B cell (primary cell): ENCODE results near the gene URAD. TPM values are rescaled to one million over a fixed set of nuclear protein-coding genes. Genes with fewer than 3 reads are reported as not detected.
"Not testable (repeated sequence)": the region's sequence is repeated elsewhere in the genome, so short reads cannot be mapped to it uniquely, and the experiment has no call there.

Experiments
- ATAC-seq: fragments of 200-7000 bp; cut with Tn5 transposase; one replicate; pipeline ENCODE4 v1.10.0; 2021; ENCODE audit warnings: low read depth, mild to moderate bottlenecking, moderate number of reproducible peaks, moderate library complexity
- CTCF ChIA-PET: fragments of 350-600 bp; sonication (Branson Sonifier 250); formaldehyde crosslinking; loops from one replicate; lab custom pipeline; 2021; ENCODE audit warnings: antibody characterized with exemption, inconsistent platforms; lab: Charles Lee
- POLR2A ChIA-PET: fragments of 350-600 bp; sonication (Branson Sonifier 250); formaldehyde crosslinking; loops from one replicate; lab custom pipeline; 2021; ENCODE audit warnings: antibody characterized with exemption; lab: Charles Lee
- DNase-seq: peaks from one replicate; pipeline ENCODE4 v3.0.0; 2013
- H2AFZ ChIP-seq: 2 replicates; pipeline ENCODE4 v1.6.1; 2012; ENCODE audit warnings: mild to moderate bottlenecking, low read depth, low read length; ENCODE audit not compliant: insufficient read depth, poor library complexity, severe bottlenecking
- H3K27ac ChIP-seq, 2 donors: 1 replicate in 1 of 2; 2 replicates in 1 of 2; pipeline ENCODE4 v1.5.1; 2012 to 2013; ENCODE audit warnings: low read length in 2 of 2, mild to moderate bottlenecking in 2 of 2, moderate library complexity in 1 of 2
- H3K27me3 ChIP-seq, 4 experiments: fragments of 200-600 bp in 1 of 4; sonication (generic) in 1 of 4; replicated peaks in 1 of 4; 1 replicate in 2 of 4; 2 replicates in 2 of 4; pipeline versions ENCODE4 v1.6.1 to v1.7.0; 2013 to 2016; ENCODE audit warnings: low read length in 3 of 4, mild to moderate bottlenecking in 2 of 4, mixed read lengths in 1 of 4, moderate library complexity in 1 of 4; ENCODE audit not compliant: insufficient read depth in 4 of 4, control insufficient read depth in 3 of 4; ENCODE audit errors: control extremely low read depth in 1 of 4
- H3K36me3 ChIP-seq, 2 experiments: replicated peaks in 1 of 2; 1 replicate in 1 of 2; 2 replicates in 1 of 2; pipeline versions ENCODE4 v1.6.1 to v1.7.1; 2013; ENCODE audit warnings: low read length in 1 of 2; ENCODE audit not compliant: insufficient read depth in 2 of 2, control insufficient read depth in 1 of 2; ENCODE audit errors: control extremely low read depth in 1 of 2, extremely low read depth in 1 of 2
- H3K4me1 ChIP-seq, 2 donors: fragments of 200-600 bp in 1 of 2; sonication (generic) in 1 of 2; 1 replicate in 1 of 2; 2 replicates in 1 of 2; pipeline versions ENCODE4 v1.5.1 to v1.6.1; 2013 to 2017; ENCODE audit warnings: low read length in 2 of 2; ENCODE audit not compliant: control insufficient read depth in 2 of 2, insufficient read depth in 2 of 2
- H3K4me2 ChIP-seq: replicated peaks from 2 replicates; pipeline ENCODE3; 2012; ENCODE audit warnings: mild to moderate bottlenecking, low read depth, low read length; ENCODE audit not compliant: poor library complexity, severe bottlenecking
- H3K4me3 ChIP-seq, 5 experiments: fragments of 200-600 bp in 1 of 5; sonication (generic) in 1 of 5; 1 replicate in 3 of 5; 2 replicates in 2 of 5; pipeline versions ENCODE4 v1.5.1 to v1.7.0; 2011 to 2016; ENCODE audit warnings: low read length in 4 of 5, mild to moderate bottlenecking in 4 of 5, low read depth in 2 of 5, control low read depth in 1 of 5, moderate library complexity in 1 of 5; ENCODE audit not compliant: insufficient read depth in 1 of 5; ENCODE audit errors: control extremely low read depth in 1 of 5, extremely low read depth in 1 of 5
- H3K79me2 ChIP-seq: fragments of 200-600 bp; sonication (generic); one replicate; pipeline ENCODE4 v1.6.0; 2016; ENCODE audit warnings: low read length; ENCODE audit not compliant: control insufficient read depth, insufficient read depth
- H3K9ac ChIP-seq: fragments of 200-600 bp; sonication (generic); 2 replicates; pipeline ENCODE4 v1.6.1; 2017; ENCODE audit warnings: mild to moderate bottlenecking, low read length, moderate library complexity
- H3K9me3 ChIP-seq, 3 donors: one replicate each; pipeline versions ENCODE4 v1.6.1 to v1.7.1; 2013; ENCODE audit warnings: low read length in 2 of 3; ENCODE audit not compliant: control insufficient read depth in 2 of 3, insufficient read depth in 1 of 3; ENCODE audit errors: control extremely low read depth in 1 of 3
- H4K20me1 ChIP-seq: 2 replicates; pipeline ENCODE4 v1.6.0; 2012; ENCODE audit warnings: mild to moderate bottlenecking, low read length; ENCODE audit not compliant: insufficient read depth, control insufficient read depth, poor library complexity, severe bottlenecking
- H3K27ac Mint-ChIP-seq: one replicate; pipeline ENCODE4 v1.8.0; 2021; ENCODE audit warnings: mixed read lengths
- H3K27me3 Mint-ChIP-seq: one replicate; pipeline ENCODE4 v1.8.0; 2021; ENCODE audit warnings: mixed read lengths
- H3K4me1 Mint-ChIP-seq: one replicate; pipeline ENCODE4 v1.8.0; 2021; ENCODE audit warnings: mixed read lengths
- H3K4me3 Mint-ChIP-seq: one replicate; pipeline ENCODE4 v1.8.0; 2021; ENCODE audit warnings: mixed read lengths
- H3K9me3 Mint-ChIP-seq: one replicate; pipeline ENCODE4 v1.8.0; 2022; ENCODE audit warnings: mixed read lengths; ENCODE audit not compliant: insufficient read depth
- CTCF ChIP-seq: fragments of 200-600 bp; IDR thresholded peaks from one replicate; pipeline ENCODE4 v1.8.0; 2022; ENCODE audit warnings: antibody characterized with exemption, mild to moderate bottlenecking
- EZH2 ChIP-seq: IDR thresholded peaks from 2 replicates; pipeline ENCODE4 v1.6.1; 2012; ENCODE audit warnings: borderline replicate concordance, low read depth, mild to moderate bottlenecking, moderate library complexity, low read length; ENCODE audit not compliant: insufficient read depth, poor library complexity, severe bottlenecking
- WGBS: methylation state at CpG from one replicate; pipeline ENCODE4 v1.1.5; 2013; ENCODE audit warnings: missing lambda C conversion rate; ENCODE audit not compliant: insufficient coverage; 5-methylcytosine and 5-hydroxymethylcytosine counted together
- intact Hi-C: fragments of 100-400 bp; cut with micrococcal nuclease; formaldehyde crosslinking; loops from one replicate; pipeline ENCODE4 v1.10.0; 2022
- polyA plus RNA-seq: library from polyadenylated mRNA; depleted of rRNA; stranded (reverse); fragments of >200 nt; gene quantifications from 2 replicates; pipeline ENCODE4 v1.2.3, GENCODE V29; 2012
- total RNA-seq, 2 donors: library from RNA; stranded (reverse); fragments of 120-200 nt in 1 of 2; gene quantifications; 1 replicate in 1 of 2; 2 replicates in 1 of 2; pipeline versions ENCODE4 v1.2.3 to v1.2.4, GENCODE V29; 2013 to 2022

The URAD gene
- total and polyA plus RNA-seq, 2 donors (not counting 1 experiment from before 2014, with no cell fraction given) = not detected

- Histone ChIP-seq H3K4me1 (peaks cover 2 to 12% of the 10 kb centered on the region in 2 donors), H3K4me2 (no peak overlapping the region), H3K9me3 (peaks cover 0 to 3% (median 0%) of the 10 kb centered on the region in 3 donors), H3K79me2 (no peaks in the 10 kb centered on the region), H2AFZ (no peak overlapping the region), H3K4me3 (no peak overlapping the region), H3K9ac (no peak overlapping the region), H3K27ac (no peak overlapping the region), H3K27me3 (no peaks in the 10 kb centered on the region), H4K20me1 (no peaks in the 10 kb centered on the region), H3K36me3 (no peaks in the 10 kb centered on the region)
- ChIA-PET POLR2A (no interaction called here), CTCF (interaction anchor here (0.6 to 1.2 kb wide), 4 partner anchors 22 to 637 kb away, joined by 3 to 4 read pairs (median 3); no protein-coding TSS in a partner anchor)
- ATAC-seq = no peak
- Mint-ChIP-seq H3K4me1 (peaks cover 12% of the 10 kb centered on the region), H3K27ac (peak overlapping the region; percentile 3), H3K4me3 (no peak overlapping the region), H3K9me3 (no peaks in the 10 kb centered on the region), H3K27me3 (no peaks in the 10 kb centered on the region)
- intact Hi-C loops = loop anchor here (5.0 kb wide), 1 partner anchor 35 kb away; no protein-coding TSS in a partner anchor
- no peak for DNase-seq
- no peak for TF ChIP-seq CTCF
- 100% methylated on average over 3 of the region's 4 CpGs for WGBS
Observed at GRCh38 chr13:28012383-28012782, 23.9 kb upstream of the URAD start.

GRCh38 chr13:28010046-28010445 is 21.6 kb upstream of the URAD start:
- Histone ChIP-seq H3K27me3 (no peaks in the 10 kb centered on the region), H3K27ac (no peak overlapping the region), H3K4me2 (no peak overlapping the region), H4K20me1 (no peaks in the 10 kb centered on the region), H3K4me3 (no peak overlapping the region), H3K79me2 (no peaks in the 10 kb centered on the region), H3K36me3 (no peaks in the 10 kb centered on the region), H2AFZ (no peak overlapping the region), H3K9me3 (peaks cover 0 to 3% (median 0%) of the 10 kb centered on the region in 3 donors), H3K9ac (no peak overlapping the region), H3K4me1 (peaks cover 2 to 12% of the 10 kb centered on the region in 2 donors)
- Mint-ChIP-seq H3K4me1 (peaks cover 12% of the 10 kb centered on the region), H3K4me3 (no peak overlapping the region), H3K9me3 (no peaks in the 10 kb centered on the region), H3K27me3 (no peaks in the 10 kb centered on the region), H3K27ac (no peak overlapping the region)
- ChIA-PET CTCF (no interaction called here), POLR2A (no interaction called here)
- intact Hi-C loops = loop anchor here (5.0 kb wide), 1 partner anchor 37 kb away; no protein-coding TSS in a partner anchor
- ATAC-seq (no peak), DNase-seq (no peak)
- 100% methylated on average over 1 of the region's 5 CpGs for WGBS
- no peak for TF ChIP-seq EZH2

- H3K9me3 Mint-ChIP-seq, H3K27ac ChIP-seq, H2AFZ ChIP-seq, H3K4me3 ChIP-seq, H3K4me1 Mint-ChIP-seq, H3K4me3 Mint-ChIP-seq, H3K9ac ChIP-seq, POLR2A ChIA-PET, H3K27me3 ChIP-seq, H3K79me2 ChIP-seq, H4K20me1 ChIP-seq, CTCF ChIA-PET, H3K27me3 Mint-ChIP-seq, H3K36me3 ChIP-seq, H3K9me3 ChIP-seq, DNase-seq, intact Hi-C loops, H3K4me1 ChIP-seq, H3K27ac Mint-ChIP-seq, ATAC-seq, H3K4me2 ChIP-seq: not testable (repeated sequence)
- 100% methylated on average over 3 of the region's 13 CpGs for WGBS
Observed at GRCh38 chr13:28005016-28005415, 16.5 kb upstream of the URAD start.
